ENCODE results near the gene RAB34. TPM values are rescaled to one million over a fixed set of nuclear protein-coding genes. Genes with fewer than 3 reads are reported as not detected.

Gene RAB34
- total RNA-seq, 3 donors from 2014 or later: 105 to 129 (median 123) TPM

DNA sequence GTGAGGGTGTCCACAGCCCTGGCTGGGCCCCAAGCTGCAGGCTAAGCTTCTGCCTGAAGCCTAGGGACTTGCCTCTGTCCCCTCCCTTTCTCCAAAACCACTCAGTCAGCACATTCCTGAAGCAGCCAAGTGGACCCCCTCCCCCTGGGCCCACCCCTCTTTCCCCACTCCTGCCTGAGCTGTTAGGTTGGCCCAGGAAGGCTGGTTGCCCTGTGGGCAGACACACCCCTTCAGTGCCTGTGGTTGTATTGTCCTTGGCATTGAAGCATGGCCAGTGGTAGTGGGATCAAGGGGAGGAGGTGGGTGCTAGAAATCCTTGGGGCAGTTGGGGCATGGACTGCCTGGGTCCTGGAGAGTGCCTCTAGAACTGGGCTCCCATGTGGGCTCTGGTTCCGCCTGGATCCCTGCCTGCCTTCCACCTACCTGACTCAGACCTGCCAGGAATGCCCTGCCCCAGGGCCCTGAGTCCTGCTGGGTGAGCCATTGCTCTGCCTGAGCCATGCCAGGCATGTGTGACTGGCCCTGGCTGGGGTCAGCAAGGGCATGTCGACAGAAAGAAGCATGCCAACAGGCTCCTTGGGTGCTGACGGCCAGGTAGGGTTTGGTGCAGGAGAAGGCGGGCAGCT is 28.2 kb upstream of the RAB34 start:
- peak; percentile 92 for DNase-seq (ENCODE audit: low spot score in 2 of 2)
- H3K36me3 ChIP-seq: no peaks in the 10 kb centered on the region
- intact Hi-C loops (cut with DNase I; ENCODE audit: low total_unique reads): loop anchor here (10.0 kb wide), 1 partner anchor 159 kb away; the partner anchor contains the start of gene DHRS13
- H3K27me3 ChIP-seq: no peaks in the 10 kb centered on the region
- TF ChIP-seq, protein P1, sequence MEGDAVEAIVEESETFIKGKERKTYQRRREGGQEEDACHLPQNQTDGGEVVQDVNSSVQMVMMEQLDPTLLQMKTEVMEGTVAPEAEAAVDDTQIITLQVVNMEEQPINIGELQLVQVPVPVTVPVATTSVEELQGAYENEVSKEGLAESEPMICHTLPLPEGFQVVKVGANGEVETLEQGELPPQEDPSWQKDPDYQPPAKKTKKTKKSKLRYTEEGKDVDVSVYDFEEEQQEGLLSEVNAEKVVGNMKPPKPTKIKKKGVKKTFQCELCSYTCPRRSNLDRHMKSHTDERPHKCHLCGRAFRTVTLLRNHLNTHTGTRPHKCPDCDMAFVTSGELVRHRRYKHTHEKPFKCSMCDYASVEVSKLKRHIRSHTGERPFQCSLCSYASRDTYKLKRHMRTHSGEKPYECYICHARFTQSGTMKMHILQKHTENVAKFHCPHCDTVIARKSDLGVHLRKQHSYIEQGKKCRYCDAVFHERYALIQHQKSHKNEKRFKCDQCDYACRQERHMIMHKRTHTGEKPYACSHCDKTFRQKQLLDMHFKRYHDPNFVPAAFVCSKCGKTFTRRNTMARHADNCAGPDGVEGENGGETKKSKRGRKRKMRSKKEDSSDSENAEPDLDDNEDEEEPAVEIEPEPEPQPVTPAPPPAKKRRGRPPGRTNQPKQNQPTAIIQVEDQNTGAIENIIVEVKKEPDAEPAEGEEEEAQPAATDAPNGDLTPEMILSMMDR (IDR thresholded peaks at IDR 0.05): no peak
- TF ChIP-seq POLR2A (IDR thresholded peaks at IDR 0.05): no peak
- TF ChIP-seq POLR2AphosphoS5 (IDR thresholded peaks at IDR 0.05): peak; percentile 21 to 79 (median 31)
- H3K9me3 ChIP-seq: no peaks in the 10 kb centered on the region
- peak overlapping the region; percentile 55 to 99 (median 90) for H3K4me3 ChIP-seq
- H3K4me1 ChIP-seq: peaks cover 16 to 27% of the 10 kb centered on the region in 2 donors
- peak overlapping the region; percentile 99 to 100 for H3K27ac ChIP-seq

DNA sequence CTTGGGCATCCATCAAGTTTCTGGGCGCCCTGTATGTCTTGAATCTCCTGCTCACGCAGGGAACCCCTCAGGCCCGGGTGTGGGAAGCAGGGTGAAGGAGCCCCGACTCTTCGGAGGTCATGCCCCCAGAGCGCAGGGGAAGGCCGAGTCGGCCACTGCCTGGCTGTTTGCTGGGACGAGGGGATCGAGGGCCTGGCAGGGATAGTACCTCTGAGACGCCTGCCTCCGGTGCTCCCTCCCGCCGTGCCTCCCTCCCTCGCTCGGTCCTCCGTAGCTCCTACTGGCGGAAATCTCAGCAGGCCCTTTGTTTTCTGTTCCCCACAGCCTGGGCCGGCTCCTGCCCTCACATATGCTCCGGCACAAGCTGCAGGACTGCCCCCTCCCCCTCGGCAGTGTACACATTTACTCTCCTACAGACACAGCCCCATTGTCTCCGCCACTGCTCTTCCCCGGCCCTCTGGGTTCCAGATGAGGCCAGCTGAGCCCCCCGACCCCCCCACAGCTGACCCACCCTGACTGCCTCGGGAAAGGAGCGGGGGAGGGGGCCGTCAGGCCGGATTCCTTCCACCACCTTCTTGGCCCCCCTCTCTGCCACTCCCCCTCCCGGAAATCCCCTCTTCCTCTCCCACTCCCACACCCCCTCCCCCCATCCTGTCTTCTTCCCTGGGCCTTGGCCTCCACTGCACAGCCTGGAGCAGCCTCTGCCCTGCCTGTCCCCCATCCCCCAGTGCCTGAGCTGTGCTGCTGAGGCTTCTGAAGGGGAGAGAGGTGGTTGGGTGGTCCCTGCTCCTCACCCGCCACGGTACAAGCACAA is 27.5 kb upstream of the RAB34 start:
- Histone ChIP-seq H3K4me1 (peaks cover 11 to 27% of the 10 kb centered on the region in 2 donors), H3K4me3 (peak overlapping the region; percentile 55 to 99 (median 90)), H3K27me3 (no peaks in the 10 kb centered on the region), H3K9me3 (no peaks in the 10 kb centered on the region), H3K36me3 (no peaks in the 10 kb centered on the region), H3K27ac (peak overlapping the region; percentile 99 to 100)
- intact Hi-C loops (cut with DNase I; ENCODE audit: low total_unique reads): loop anchor here (10.0 kb wide), 1 partner anchor 160 kb away; the partner anchor contains the start of gene DHRS13
- TF ChIP-seq POLR2A (IDR thresholded peaks at IDR 0.05): no peak
- TF ChIP-seq POLR2AphosphoS5 (IDR thresholded peaks at IDR 0.05): peak; percentile 9 to 39 (median 13)
- peak; percentile 78 to 80 for DNase-seq (ENCODE audit: low spot score in 2 of 2)

DNA sequence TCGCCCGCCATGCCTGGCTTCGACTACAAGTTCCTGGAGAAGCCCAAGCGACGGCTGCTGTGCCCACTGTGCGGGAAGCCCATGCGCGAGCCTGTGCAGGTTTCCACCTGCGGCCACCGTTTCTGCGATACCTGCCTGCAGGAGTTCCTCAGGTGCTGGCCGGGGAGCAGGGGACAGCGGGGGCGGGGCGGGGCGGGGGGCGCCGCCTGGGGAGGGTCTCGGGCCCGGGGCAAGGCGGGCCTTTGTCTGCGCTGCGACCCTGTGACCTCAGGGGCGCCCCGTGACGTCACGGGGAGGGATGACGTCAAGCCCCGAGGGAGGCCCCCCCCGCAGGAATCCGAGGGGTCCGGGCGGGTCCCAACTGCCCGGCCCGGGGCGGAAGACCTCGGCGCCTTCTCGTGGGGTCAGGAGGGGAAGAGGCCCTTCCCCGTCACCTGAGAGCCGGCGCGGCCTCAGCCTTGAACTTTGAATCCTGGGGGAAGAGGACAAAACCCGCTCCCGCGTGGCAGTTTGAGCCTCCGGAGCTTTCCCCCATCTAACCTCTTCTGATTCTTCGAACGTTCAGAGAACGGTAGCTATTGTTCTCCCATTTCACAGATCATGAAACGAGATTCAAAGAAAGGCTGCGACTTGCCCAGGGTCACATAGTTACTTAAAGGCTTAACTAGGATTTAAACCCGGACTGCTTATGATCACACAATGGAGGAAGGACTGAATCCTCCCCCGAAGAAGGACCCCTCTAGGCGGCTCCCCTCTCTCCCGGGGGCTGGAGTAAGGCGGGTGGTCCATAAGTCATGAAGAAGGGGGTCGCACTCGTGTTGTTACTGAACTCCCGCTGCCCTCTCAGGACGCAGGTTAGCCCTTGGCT is 26.7 kb upstream of the RAB34 start:
- Histone ChIP-seq H3K36me3 (no peaks in the 10 kb centered on the region), H3K4me3 (peak overlapping the region; percentile 55 to 99 (median 90)), H3K27ac (peak overlapping the region; percentile 99 to 100), H3K9me3 (no peaks in the 10 kb centered on the region), H3K27me3 (no peaks in the 10 kb centered on the region), H3K4me1 (peaks cover 10 to 21% of the 10 kb centered on the region in 2 donors)
- TF ChIP-seq POLR2AphosphoS5 (IDR thresholded peaks at IDR 0.05) (peak in 1 of 3 donors; percentile 26), POLR2A (IDR thresholded peaks at IDR 0.05) (no peak)
- peak in 1 of 2 donors; percentile 50 for DNase-seq (ENCODE audit: low spot score in 2 of 2)
- intact Hi-C loops (cut with DNase I; ENCODE audit: low total_unique reads): loop anchor here (10.0 kb wide), 1 partner anchor 160 kb away; the partner anchor contains the start of gene DHRS13

DNA sequence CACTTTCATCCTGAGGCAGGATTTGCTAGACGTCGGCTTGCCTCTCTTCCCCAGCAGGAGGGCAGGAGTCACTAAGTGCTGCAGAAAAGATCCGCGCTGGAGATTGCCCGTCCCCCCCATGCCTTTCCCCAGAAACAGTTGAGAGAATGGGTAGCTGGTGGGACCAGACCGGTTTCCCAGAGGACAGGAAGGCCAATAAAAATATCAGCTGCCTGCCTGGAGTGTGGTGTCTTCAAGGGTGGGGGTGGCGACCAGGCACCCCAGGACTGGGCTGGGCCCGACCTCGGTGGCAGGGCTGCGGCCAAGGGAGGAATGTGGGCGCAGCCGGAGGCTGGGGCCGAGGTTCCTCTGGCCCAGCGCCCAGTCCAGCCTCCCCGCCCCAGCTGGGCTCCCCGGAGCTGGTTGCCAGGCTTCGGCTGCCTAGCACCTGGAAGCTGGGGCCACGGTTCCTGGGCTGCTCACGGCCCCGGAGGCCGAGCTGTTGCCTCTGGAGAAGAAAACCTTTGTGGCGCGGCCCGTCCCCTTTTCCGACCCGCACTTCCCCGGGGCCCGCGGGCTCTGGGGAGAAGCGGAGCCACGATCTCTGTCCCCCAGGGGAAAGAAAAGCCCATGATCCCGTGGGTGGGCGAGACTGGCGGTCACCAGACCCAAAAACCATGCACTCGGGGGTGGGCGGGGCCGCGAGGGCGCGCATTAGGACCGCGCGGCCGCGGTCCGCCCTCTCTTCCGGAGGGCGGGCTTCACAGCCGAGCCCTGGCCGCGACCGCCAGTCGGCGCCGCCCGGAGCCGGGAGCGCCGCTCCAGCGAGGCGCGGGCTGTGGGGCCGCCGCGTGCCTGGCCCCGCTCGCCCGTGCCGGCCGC is 25.8 kb upstream of the RAB34 start, which contains the start of gene TRAF4:
TRAF4 (plus strand) TSS at position 769 of the 861 bp plus-strand sequence. CDS start 102 bp downstream, outside the sequence.
- TF ChIP-seq, protein P1 (IDR thresholded peaks at IDR 0.05): peak in 2 of 3 donors; percentile 25 to 41
- peak in 1 of 3 donors; percentile 64 for TF ChIP-seq POLR2AphosphoS5 (IDR thresholded peaks at IDR 0.05)
- peak; percentile 44 for TF ChIP-seq POLR2A (IDR thresholded peaks at IDR 0.05)
- peak; percentile 77 to 81 for DNase-seq (ENCODE audit: low spot score in 2 of 2)
- peaks cover 10 to 12% of the 10 kb centered on the region in 2 donors for H3K4me1 ChIP-seq
- peak within 1 kb of the TSS; percentile 55 to 99 (median 90) for H3K4me3 ChIP-seq
- H3K27ac ChIP-seq: peak within 1 kb of the TSS; percentile 99 to 100
- H3K36me3 ChIP-seq: no peaks in the 10 kb centered on the region
- H3K27me3 ChIP-seq: no peaks in the 10 kb centered on the region
- intact Hi-C loops (cut with DNase I; ENCODE audit: low total_unique reads): loop anchor here (10.0 kb wide), 1 partner anchor 161 kb away; the partner anchor contains the start of gene DHRS13
- no peaks in the 10 kb centered on the region for H3K9me3 ChIP-seq

Measured in breast epithelium (tissue), 4 donors.